Amniotic stem cell (primary cell): ENCODE data around the gene NDUFB10.

Source experiments
- DNase-seq: peaks from one replicate; lab custom pipeline; 2025; lab: John Stamatoyannopoulos, UW

NDUFB10 gene

DNA sequence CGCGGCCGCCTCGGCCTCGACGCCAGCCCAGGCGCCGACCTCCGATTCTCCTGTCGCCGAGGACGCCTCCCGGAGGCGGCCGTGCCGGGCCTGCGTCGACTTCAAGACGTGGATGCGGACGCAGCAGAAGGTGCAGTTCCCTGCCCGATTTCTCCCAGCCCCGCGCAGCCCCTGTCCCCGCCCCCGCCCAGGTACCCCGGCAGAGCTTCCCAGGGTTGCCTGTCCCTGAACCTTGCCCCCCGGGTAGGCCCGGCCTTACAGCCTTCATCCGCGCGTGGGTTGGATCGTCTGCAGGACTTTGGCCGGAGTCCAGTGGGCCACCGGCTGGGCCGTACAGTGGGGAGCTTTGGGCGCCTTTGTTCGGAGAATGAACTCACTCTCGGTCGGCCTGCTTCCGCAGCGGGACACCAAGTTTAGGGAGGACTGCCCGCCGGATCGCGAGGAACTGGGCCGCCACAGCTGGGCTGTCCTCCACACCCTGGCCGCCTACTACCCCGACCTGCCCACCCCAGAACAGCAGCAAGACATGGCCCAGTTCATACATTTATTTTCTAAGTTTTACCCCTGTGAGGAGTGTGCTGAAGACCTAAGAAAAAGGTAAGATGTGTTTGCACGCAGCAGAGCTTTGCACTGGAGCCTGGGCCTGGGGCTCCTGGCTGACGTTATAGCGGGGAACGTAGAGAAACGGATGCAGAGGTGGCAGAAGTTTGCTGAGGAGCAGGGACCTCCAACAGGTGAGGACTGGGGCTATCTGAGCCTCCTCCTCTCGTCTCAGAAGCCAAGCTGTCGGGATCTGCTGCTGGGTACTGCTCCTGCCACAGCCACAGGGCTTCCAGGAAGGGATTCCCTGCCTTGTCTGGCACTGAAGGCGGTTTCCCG, 25.2 kb downstream of the NDUFB10 start:
- no peak for DNase-seq

DNA sequence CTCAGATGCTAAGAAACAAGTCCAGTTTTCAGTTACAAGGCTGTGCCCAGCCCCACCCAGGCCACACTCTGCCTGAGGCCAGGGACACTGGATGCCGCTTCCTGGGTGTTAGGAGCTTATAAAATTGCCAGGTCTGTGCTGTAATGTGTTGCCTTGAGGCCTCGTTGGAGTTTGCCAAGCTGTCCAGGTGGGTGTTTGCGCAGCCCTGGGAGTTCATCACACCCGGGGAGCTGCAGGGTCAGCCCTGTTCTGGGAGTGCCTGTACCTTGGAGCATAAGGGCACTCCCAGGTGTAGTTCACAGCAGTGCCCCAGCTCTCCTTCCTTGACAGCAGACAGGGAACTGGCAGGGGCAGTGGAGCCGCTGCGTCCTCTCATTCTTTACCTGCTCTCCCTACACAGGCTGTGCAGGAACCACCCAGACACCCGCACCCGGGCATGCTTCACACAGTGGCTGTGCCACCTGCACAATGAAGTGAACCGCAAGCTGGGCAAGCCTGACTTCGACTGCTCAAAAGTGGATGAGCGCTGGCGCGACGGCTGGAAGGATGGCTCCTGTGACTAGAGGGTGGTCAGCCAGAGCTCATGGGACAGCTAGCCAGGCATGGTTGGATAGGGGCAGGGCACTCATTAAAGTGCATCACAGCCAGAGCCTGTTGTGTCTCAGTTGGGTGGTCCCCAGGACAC, 26.3 kb downstream of the NDUFB10 start:
- no peak for DNase-seq

DNA sequence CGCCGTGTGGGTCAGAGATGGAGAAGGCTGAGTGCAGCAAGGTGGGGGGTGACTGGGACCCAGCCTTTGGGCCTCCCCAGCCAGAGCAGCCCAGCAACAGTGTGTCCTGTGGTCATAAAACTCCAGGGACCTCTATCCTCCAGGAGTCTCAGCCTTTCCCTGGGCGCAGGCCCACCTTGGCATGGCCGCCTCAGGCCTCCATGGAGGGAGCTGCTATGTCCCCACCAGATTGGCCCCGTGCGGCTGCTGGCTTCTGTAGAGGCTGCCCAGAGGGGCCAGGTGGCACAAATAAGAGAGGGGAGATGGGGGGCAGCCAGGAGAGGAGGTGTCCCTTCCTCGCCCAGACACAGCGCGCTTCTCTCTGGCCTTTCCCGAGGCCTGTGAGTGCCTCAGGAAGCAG, 27.9 kb downstream of the NDUFB10 start:
- no peak for DNase-seq

DNA sequence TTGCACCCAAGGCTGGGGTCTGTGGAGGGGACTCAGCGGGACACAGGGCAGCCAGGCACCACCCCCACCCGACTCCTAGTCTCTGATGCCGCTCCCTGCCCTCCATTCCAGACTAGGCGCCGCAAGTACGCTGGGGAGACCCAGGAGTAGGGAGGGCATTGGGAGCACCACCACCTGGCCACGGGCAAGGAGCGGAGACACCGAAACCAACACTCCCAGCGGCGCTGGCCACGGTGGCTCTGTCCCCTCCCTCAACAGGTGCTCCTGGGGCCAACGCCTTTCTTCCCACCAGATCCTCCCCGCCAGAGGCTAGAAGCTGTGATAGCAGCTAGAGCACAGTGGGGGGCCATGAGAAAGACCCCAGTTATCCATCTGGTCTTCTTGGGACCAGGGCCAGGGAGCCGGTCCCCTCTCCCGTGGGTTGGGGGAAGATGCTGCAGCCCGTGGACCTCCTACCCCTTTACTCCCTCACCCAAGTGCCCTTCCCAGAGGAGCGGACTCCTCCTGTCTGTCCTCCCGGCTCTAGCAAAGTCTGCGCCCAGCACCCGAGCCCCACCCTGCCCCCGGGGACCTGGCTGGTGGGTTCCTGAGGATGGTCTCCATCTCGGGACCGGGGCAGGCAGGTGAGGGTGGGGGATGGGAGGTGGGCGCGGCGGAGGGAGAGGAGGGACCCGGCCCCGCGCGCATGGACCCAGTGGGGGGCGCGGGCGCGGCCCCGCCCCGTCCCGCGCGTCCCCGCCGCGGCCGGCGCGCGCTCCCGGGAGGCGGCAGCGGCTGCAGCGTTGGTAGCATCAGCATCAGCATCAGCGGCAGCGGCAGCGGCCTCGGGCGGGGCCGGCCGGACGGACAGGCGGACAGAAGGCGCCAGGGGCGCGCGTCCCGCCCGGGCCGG, 30.1 kb downstream of the NDUFB10 start, which contains the start of gene SYNGR3:
Gene SYNGR3, plus strand, starts transcription at position 762 of the 892 bp plus-strand sequence. CDS start 133 bp downstream, outside the sequence.
- no peak for DNase-seq

DNA sequence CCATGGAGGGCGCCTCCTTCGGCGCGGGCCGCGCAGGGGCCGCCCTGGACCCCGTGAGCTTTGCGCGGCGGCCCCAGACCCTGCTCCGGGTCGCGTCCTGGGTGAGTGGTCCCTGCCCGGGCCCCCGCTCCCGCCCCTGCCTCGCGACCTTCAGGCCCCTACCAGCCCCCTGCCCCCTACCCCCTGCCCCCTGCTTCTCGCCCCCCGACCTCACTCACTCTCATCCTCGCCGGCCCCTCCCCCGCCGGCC, 30.7 kb downstream of the NDUFB10 start:
- no peak for DNase-seq

DNA sequence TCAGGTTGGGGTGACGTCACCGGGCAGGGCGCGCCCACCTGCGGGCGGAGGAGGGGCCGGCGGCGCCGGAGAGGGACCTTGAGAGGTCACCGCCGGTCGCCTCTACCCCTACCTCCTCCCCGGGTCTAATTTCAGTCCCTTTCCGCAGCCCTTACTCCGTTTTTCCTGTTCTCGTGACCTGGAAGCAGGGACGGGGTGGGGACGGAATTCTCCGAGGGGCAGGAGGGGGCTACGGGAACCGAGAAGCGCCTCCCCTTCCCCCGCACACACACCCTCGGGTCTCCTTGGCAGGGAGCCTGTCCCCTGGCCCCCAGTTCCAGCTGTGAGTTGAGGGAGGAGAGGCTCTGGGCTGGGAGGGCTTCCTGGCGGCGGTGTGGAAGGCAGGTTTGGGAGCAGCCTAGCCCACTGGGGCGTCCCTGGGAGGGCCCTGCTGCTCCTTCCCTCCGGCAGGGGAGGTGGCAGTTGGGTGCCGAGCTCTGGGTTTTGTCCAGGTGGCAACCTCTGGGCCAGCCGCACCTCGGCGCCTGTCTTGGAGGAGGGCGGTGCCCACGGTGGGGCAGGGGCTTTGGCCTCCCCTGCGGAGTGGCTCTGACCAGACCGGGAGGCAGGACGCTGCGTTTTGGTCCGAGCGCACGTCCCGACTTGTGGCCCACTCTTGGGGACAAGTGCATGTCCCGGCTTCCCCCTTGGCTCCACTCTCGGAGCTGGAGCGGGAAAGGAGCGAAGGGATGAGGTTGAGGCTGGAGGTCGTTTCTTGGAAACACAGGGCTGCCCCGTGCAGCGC, 31.2 kb downstream of the NDUFB10 start:
- DNase-seq = no peak

DNA sequence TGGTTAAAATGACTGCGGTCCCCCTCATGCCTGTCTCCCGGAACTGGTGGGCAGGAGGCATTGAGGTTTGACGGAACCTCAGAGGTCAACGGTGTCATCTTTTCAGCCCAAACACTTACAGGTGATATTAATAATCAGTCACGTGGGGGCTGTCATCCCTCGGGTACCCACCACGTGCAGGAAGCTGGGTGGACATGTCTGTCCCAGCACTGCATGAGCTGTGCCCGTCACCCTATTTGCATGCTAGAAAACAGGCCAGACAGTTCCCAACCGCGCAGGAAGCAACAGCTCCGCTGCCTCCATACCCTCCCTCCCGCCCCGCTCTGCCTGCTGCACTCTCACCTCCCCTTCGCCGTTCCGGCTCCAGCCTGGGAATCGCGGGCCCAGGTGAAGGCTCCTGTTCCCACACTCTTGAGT, 31.8 kb downstream of the NDUFB10 start:
- no peak for DNase-seq

DNA sequence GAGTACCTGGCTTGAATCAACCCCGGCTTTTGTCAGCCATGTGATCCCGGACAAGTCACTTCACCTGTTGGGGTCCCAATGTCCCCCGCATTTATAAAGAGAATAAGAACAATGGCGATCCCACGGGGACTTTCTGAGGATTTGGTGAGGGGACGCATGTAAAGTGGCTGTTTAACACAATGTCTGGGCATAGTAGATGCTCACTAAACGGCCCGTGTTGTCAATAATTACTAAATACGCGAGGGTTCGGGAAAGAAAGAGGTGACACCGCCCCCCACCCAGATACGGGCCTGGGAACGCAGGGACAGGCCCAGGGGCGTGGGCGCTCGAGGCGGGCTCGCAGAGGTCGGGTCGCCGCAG, 32.2 kb downstream of the NDUFB10 start:
- DNase-seq = no peak

DNA sequence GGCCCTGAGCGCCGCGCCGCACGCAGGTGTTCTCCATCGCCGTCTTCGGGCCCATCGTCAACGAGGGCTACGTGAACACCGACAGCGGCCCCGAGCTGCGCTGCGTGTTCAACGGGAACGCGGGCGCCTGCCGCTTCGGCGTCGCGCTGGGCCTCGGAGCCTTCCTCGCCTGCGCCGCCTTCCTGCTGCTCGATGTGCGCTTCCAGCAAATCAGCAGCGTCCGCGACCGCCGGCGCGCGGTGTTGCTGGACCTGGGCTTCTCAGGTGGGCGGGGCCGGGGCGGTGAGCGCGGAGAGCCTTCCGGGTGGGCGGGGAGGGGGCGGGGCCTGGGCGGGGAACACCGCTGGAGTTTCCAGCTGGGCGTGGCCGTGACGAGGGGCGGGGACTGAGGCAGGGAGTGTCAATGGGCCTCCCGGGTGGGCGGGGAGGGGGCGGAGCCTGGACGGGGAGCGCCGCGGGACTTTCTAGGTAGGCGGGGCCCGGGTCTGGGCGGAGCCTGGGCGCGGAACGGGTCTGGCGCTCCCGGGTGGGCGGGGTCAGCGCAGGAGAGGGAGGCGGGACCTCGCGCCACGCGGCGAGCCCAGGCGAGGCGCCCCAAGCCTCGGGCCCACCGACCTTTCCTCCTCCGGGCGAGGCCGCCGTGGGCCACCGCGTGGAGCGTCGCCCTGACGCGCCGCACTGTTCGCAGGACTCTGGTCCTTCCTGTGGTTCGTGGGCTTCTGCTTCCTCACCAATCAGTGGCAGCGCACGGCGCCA, 32.8 kb downstream of the NDUFB10 start:
- peak; percentile 88 for DNase-seq

DNA sequence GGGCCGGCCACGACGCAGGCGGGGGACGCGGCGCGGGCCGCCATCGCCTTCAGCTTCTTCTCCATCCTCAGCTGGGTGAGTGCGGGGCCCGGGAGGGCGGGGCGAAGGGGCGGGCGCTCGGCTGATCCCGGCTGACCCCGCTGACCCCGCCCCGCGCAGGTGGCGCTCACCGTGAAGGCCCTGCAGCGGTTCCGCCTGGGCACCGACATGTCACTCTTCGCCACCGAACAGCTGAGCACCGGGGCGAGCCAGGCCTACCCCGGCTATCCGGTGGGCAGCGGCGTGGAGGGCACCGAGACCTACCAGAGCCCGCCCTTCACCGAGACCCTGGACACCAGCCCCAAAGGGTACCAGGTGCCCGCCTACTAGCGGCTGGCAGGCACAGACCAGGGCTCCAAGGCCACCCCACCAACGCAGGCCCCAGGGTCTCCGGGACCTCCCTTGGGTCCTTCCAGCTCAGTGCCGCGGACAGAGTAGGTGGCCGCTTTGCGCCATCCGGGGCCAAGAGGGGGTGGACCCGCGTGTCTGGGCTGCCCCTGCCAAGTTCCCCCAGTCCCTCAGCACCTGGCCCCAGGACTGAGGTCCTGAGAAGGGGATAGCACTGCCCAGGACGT, 33.5 kb downstream of the NDUFB10 start:
- DNase-seq = no peak

DNA sequence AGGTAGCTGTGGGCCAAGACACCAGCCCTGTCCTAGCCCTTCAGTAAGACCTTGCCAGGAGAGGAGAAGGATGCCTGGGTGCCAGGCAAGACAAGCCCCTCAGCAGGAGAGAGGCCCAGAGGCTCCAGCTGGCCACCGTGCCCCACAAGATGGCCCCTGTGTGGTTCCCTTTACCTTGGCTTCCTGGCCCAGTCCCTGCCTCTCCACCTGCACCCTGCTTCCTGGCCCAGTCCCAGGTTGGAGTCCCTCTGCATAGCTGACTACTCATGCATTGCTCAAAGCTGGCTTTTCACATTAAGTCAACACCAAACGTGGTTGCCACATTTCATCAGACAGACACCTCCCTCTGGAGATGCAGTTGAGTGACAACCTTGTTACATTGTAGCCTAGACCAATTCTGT, 34.4 kb downstream of the NDUFB10 start:
- DNase-seq = no peak

DNA sequence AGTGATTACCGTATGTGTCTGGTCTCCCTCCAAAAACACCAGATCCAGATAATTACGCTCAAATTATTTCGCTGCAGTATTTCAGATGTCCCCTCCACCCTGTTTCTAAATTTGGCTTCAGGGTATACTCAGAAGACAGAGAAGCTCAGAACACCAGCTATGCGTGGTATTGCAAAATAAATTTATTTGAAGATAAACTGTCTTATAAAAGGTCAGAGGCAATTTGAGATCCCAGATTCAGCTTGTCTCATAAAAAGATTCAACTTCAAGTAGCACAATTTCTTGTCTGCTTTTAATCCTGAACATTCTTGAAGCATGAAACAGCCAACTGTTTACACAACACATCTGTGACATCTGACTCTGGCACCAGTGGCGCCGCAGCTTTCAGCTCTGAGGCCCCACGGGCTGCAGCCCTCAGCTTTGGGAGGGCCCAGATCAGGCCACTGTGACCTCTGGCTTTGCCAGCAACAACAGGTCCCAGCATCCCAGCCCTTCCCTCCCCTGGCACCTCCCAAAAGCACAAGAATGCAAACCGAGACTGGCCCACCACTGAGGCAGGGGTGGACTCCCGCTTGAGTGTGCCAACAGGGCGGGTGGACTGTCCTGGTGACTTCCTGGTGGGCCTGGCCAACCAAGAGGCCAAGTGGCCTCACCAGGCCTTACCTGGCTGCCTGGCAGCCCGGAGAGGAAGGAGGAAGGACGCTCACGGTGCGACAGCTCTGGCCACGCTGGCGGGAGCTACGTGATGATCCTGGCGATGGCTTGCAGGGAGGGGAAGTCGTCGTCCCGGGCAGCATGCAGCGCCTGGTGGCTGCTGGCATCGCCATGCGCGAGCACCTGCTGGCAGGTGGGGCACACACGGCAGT, 38.4 kb downstream of the NDUFB10 start:
- no peak for DNase-seq

DNA sequence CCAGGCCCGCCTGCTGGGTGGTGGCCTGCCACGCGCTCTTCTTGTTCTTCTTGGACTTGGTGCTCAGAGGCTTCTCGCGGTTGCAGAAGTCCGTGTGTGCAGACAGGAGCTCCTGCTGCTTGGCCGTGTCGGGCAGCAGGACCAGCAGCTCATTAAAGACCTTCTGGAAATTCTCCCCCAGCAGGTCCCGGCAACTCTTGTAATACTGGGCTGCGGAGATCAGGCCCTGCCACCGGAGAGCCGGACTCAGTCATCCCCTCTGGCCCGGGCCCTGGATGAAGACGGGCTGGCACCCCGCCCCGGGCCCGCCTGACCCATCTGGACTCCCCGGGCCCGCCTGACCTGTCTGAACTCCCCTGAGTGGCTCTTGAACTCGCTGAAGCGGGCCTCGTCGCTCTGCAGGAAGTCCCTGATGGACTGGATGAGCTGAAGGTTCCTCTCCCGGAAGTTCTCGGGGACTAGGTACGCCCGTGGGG, 39.1 kb downstream of the NDUFB10 start:
- no peak for DNase-seq

DNA sequence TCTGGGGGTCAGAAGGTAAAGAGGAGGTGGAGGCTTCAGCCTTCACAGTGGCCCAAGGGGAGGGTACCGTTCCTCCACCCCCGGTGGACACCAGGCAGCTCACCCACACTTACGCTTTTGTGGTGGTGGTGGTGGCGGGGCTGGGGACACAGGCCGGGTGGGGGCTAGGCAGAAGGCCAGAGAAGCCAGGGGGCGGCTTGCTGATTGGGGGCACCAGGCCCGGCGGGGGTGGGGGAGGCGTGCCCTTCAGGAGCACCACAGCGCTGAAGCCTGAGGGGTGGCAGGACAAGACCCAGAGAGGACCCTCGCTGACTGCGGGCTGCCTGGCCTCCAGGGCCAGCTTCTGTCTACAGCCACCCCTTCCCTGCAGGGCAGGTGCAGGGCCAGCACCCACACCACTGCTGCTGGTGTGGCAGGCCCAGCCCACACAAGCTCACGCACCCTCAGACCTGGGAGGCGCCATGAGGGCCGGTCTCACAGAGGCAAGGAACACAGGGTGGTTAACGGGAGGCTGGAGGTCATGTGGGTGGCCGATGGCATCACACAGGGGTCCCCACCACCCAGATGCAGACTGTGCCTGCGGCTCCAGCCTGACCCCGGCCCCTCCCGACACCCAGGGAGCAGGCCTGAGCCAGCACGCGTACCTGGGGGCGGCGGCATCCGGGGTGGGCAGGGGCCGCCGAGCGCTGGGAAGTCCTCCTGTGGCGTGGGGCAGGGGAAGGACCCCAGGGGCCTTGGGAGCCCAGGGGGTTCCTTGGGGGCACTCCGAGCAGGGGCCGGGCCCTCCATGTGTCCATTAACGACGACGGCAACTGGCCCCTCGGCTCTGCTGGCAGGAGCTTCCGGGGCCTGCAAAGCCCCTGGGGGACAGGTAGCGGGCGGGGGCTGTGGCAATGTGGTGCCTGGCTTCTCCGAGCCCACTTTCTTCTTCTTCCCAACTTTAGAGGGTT, 39.8 kb downstream of the NDUFB10 start:
- DNase-seq = no peak

DNA sequence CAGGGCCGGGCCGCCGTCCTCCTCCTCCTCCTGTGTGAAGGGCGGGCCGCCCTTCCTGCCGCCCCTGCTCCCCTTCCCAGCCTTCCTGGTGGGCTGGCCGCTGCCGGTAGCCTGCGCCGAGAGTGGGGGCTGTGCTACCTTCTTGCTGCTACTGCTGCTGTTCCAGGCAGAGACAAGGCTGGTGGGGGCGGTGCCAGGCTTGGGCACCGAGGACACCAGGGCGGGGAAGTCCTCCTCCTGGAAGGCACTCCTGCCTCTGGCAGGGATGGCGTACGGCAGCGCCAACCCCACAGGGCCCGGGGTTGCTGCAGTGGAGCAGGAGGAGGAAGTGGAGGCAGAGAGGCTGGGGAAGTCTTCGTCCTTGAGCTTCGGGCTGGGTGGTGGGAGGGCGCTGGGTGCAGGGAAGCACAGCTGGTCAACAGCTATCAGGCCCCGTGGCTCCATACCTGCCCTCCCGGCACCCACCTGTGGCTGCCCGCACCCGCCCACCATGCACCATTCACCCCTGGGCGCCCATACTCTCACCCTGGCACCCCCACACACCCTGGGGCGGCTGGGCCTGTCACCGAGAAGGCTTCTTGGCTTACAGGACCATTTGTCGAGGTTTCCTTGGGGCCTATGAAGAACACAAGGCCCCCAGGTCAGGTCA, 40.7 kb downstream of the NDUFB10 start:
- DNase-seq = no peak

DNA sequence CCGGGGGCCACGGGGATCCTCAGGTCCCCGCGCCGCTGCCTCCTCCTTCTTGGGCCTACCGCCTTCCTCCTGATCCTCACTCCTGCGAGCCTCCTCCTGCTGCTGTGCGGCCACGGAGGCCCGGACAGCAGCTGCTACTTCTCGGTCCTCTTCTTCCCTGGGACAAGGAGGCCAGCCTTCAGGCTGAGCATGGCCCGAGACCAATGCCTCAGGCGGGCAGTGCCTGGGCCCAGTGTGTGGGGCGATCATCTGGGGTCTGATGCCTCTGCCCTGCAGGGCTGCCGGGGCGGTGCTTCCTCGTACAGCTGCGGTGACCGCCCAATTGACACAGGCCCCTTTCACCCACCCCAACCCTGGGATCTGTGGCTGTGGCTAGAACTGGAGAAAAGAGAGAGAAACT, 41.7 kb downstream of the NDUFB10 start:
- DNase-seq = no peak

DNA sequence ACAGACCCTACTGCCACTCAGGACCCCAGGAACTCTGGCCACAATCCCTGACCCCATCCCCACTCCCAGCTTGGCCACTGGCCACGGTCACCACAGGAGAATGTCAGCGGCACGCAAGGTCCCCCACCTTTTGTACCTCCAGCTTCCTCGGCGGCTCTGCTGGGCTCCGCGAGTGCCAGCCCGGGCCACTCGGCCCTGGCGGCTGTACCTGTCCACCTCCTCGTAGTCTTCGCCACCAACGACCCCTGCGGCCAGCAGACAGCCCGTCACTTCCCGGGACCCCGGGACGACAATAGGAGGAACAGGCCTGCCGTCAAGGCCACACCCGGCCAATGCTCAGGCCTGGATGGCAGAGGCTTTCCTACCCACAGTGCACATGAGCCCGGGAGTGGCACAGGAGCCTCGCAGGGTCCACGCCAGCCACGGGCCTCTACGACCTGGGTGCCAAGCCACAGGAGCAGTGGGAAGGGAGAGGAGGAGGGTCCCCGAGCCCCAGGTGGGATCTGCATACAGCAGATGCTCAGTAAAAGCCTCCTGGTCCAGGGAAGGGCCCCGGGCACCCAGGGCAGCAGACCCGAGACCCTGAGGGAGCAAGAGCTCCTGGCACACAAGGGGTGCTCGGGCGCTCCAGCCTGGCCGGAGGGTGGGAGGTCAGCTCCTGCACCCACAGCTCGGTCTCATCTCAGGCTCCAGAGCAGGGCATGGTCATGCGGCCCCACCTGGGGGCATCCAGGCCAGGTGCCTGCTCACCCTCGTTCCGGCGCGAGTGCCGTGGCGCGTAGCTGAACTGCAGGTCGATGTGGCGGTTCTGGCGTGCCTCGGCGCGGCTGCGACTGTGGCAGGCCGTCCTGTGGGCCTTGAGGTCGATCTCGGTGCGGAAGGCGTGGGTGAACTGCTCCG, 42.4 kb downstream of the NDUFB10 start:
- DNase-seq = no peak
